WTC11 (cell line): ENCODE results near the gene LRP10.

Experiments used
- ATF3 ChIP-seq: sonication (generic); formaldehyde crosslinking; conservative IDR thresholded peaks from 2 replicates; pipeline ENCODE4 v1.8.1; 2022; ENCODE audit warnings: mild to moderate bottlenecking, missing genetic modification reagents
- CTCF ChIP-seq: fragments of 200-600 bp; IDR thresholded peaks from 2 replicates; pipeline ENCODE4 v1.8.0; 2022; ENCODE audit warnings: antibody characterized with exemption

GRCh38 chr14:22836301-22837113 lies 35.0 kb upstream of the LRP10 start, which contains the start of gene MMP14:
- no peak for TF ChIP-seq ATF3
- TF ChIP-seq CTCF, result no peak
